BLaER1 treated with 17β-estradiol and CSF1 and Interleukin-3, amounts not matched to agents 10 nM and 100 nM (cell line): Measurements from ENCODE around the gene FH.

ENCODE experiments used
- H3K27ac ChIP-seq, 11 experiments: shearing (Covaris generic); formaldehyde crosslinking; 2 replicates each; pipeline ENCODE4 v1.8.1; 2022
- H3K27me3 ChIP-seq, 11 experiments: shearing (Covaris generic); formaldehyde crosslinking; 2 replicates each; pipeline ENCODE4 v1.8.1; 2022
- H3K36me3 ChIP-seq, 11 experiments: shearing (Covaris generic); formaldehyde crosslinking; 2 replicates each; pipeline ENCODE4 v1.8.1; 2022
- H3K4me1 ChIP-seq, 10 experiments: shearing (Covaris generic); formaldehyde crosslinking; 2 replicates each; pipeline ENCODE4 v1.8.1; 2022
- H3K4me2 ChIP-seq, 11 experiments: shearing (Covaris generic); formaldehyde crosslinking; 2 replicates each; pipeline ENCODE4 v1.8.1; 2022
- H3K4me3 ChIP-seq, 10 experiments: shearing (Covaris generic); formaldehyde crosslinking; 2 replicates each; pipeline ENCODE4 v1.8.1; 2022
- H3K9ac ChIP-seq, 11 experiments: shearing (Covaris generic); formaldehyde crosslinking; 2 replicates each; pipeline ENCODE4 v1.8.1; 2022
- H3K9me3 ChIP-seq, 11 experiments: shearing (Covaris generic); formaldehyde crosslinking; replicated peaks in 1 of 11; 2 replicates each; pipeline ENCODE4 v1.8.1; 2022
- H4K20me1 ChIP-seq, 11 experiments: shearing (Covaris generic); formaldehyde crosslinking; 2 replicates each; pipeline ENCODE4 v1.8.1; 2022
- Cebpa-rat ChIP-seq, 11 experiments: shearing (Covaris generic); IDR thresholded peaks; 2 replicates each; pipeline ENCODE4 v1.8.1; 2022

Gene FH

GRCh38 chr1:241519308-241520079, at the start of gene FH:
Gene FH, minus strand, starts transcription at chr1:241519755. Its CDS starts 33 bp downstream, at chr1:241519722.
- peaks cover 14 to 28% (median 25%) of the 10 kb centered on the region in 11 experiments for H3K36me3 ChIP-seq
- peak within 1 kb of the TSS; percentile 62 to 96 (median 91) for H3K27ac ChIP-seq

GRCh38 chr1:241560849-241561187, 41.3 kb upstream of the FH start:
- no peak overlapping the region for H3K9ac ChIP-seq
- H3K27me3 ChIP-seq = no peaks in the 10 kb centered on the region
- H3K4me3 ChIP-seq = no peak overlapping the region
- peaks cover 0 to 11% (median 5%) of the 10 kb centered on the region in 10 experiments; a peak in 6 of 20 replicates for H3K4me1 ChIP-seq
- peak overlapping the region in 7 of 11 experiments; percentile 8 to 43 (median 15); a peak in 7 of 22 replicates for H3K4me2 ChIP-seq
- peaks cover 0 to 9% (median 0%) of the 10 kb centered on the region in 11 experiments; a peak in 2 of 22 replicates for H3K9me3 ChIP-seq
- TF ChIP-seq Cebpa-rat (IDR thresholded peaks at IDR 0.05) = no peak
- H3K27ac ChIP-seq = peak overlapping the region in 4 of 11 experiments; percentile 3 to 45 (median 20); a peak in 4 of 22 replicates
- peaks cover 5 to 71% (median 29%) of the 10 kb centered on the region in 11 experiments; a peak in 19 of 22 replicates for H3K36me3 ChIP-seq
- no peaks in the 10 kb centered on the region for H4K20me1 ChIP-seq

More at GRCh38 chr1:241519308-241520079, at the start of gene FH:
- no peaks in the 10 kb centered on the region for H3K27me3 ChIP-seq
- peaks cover 0 to 5% (median 4%) of the 10 kb centered on the region in 11 experiments; a peak in 4 of 22 replicates for H3K9me3 ChIP-seq
- peak within 1 kb of the TSS; percentile 78 to 96 (median 83) for H3K4me2 ChIP-seq
- TF ChIP-seq Cebpa-rat (IDR thresholded peaks at IDR 0.05) = no peak
- H3K9ac ChIP-seq = peak within 1 kb of the TSS; percentile 89 to 97 (median 94)
- peaks cover 5 to 22% (median 13%) of the 10 kb centered on the region in 10 experiments; a peak in 19 of 20 replicates for H3K4me1 ChIP-seq
- peaks cover 0 to 43% (median 10%) of the 10 kb centered on the region in 11 experiments; a peak in 8 of 22 replicates for H4K20me1 ChIP-seq
- peak within 1 kb of the TSS; percentile 83 to 99 (median 92) for H3K4me3 ChIP-seq

GRCh38 chr1:241560146-241560848, 40.7 kb upstream of the FH start:
- H3K36me3 ChIP-seq = peaks cover 5 to 70% (median 29%) of the 10 kb centered on the region in 11 experiments; a peak in 19 of 22 replicates
- peaks cover 0 to 9% (median 0%) of the 10 kb centered on the region in 11 experiments; a peak in 2 of 22 replicates for H3K9me3 ChIP-seq

GRCh38 chr1:241557551-241558193, 38.1 kb upstream of the FH start:
- no peak overlapping the region for H3K4me3 ChIP-seq
- TF ChIP-seq Cebpa-rat (IDR thresholded peaks at IDR 0.05) = no peak

More at GRCh38 chr1:241560146-241560848, 40.7 kb upstream of the FH start:
- no peak for TF ChIP-seq Cebpa-rat (IDR thresholded peaks at IDR 0.05)
- Histone ChIP-seq H3K27me3 (no peaks in the 10 kb centered on the region), H3K9ac (no peak overlapping the region), H4K20me1 (no peaks in the 10 kb centered on the region), H3K4me3 (no peak overlapping the region), H3K27ac (peak overlapping the region in 3 of 11 experiments; percentile 9 to 45 (median 32); a peak in 3 of 22 replicates), H3K4me1 (peaks cover 0 to 11% (median 5%) of the 10 kb centered on the region in 10 experiments; a peak in 6 of 20 replicates), H3K4me2 (peak overlapping the region in 7 of 11 experiments; percentile 8 to 43 (median 15); a peak in 8 of 22 replicates)

GRCh38 chr1:241557031-241557430, 37.5 kb upstream of the FH start:
- Histone ChIP-seq H3K4me3 (no peak overlapping the region), H3K9me3 (peaks cover 0 to 6% (median 0%) of the 10 kb centered on the region in 11 experiments; a peak in 4 of 22 replicates), H3K4me2 (no peak overlapping the region), H3K9ac (no peak overlapping the region), H3K27me3 (no peaks in the 10 kb centered on the region), H3K4me1 (peaks cover 23 to 35% (median 25%) of the 10 kb centered on the region in 10 experiments), H3K36me3 (peaks cover under 1 to 46% (median 18%) of the 10 kb centered on the region in 11 experiments; a peak in 19 of 22 replicates), H3K27ac (no peak overlapping the region), H4K20me1 (no peaks in the 10 kb centered on the region)
- no peak for TF ChIP-seq Cebpa-rat (IDR thresholded peaks at IDR 0.05)

More at GRCh38 chr1:241557551-241558193, 38.1 kb upstream of the FH start:
- Histone ChIP-seq H3K9me3 (peaks cover 0 to 12% (median 0%) of the 10 kb centered on the region in 11 experiments; a peak in 4 of 22 replicates), H3K9ac (no peak overlapping the region), H3K4me2 (no peak overlapping the region), H3K27me3 (no peaks in the 10 kb centered on the region), H3K4me1 (peaks cover 16 to 29% (median 19%) of the 10 kb centered on the region in 10 experiments; a peak in 19 of 20 replicates), H4K20me1 (no peaks in the 10 kb centered on the region), H3K27ac (no peak overlapping the region), H3K36me3 (peaks cover 5 to 53% (median 25%) of the 10 kb centered on the region in 11 experiments; a peak in 18 of 22 replicates)

- TF ChIP-seq Cebpa-rat (IDR thresholded peaks at IDR 0.05) = no peak
- peaks cover 28 to 41% (median 38%) of the 10 kb centered on the region in 10 experiments for H3K4me1 ChIP-seq
- no peak overlapping the region for H3K9ac ChIP-seq
- H3K9me3 ChIP-seq = peaks cover 0 to 5% (median 0%) of the 10 kb centered on the region in 11 experiments; a peak in 3 of 22 replicates
- H3K36me3 ChIP-seq = peaks cover 0 to 31% (median 10%) of the 10 kb centered on the region in 11 experiments; a peak in 17 of 22 replicates
- no peak overlapping the region for H3K27ac ChIP-seq
- H3K27me3 ChIP-seq = no peaks in the 10 kb centered on the region
- H3K4me2 ChIP-seq = no peak overlapping the region
- no peak overlapping the region for H3K4me3 ChIP-seq
- no peaks in the 10 kb centered on the region for H4K20me1 ChIP-seq
Measured at GRCh38 chr1:241555526-241555925, 36.0 kb upstream of the FH start.

- Histone ChIP-seq H3K4me3 (no peak overlapping the region), H4K20me1 (no peaks in the 10 kb centered on the region), H3K9ac (no peak overlapping the region), H3K27me3 (no peaks in the 10 kb centered on the region), H3K36me3 (peaks cover 0 to 30% (median 16%) of the 10 kb centered on the region in 11 experiments; a peak in 17 of 22 replicates), H3K9me3 (peaks cover 0 to 5% (median 0%) of the 10 kb centered on the region in 11 experiments; a peak in 5 of 22 replicates), H3K4me2 (peak overlapping the region in 10 of 11 experiments; percentile 16 to 96 (median 36); a peak in 16 of 22 replicates), H3K4me1 (peaks cover 30 to 45% (median 40%) of the 10 kb centered on the region in 10 experiments), H3K27ac (peak overlapping the region in 6 of 11 experiments; percentile 11 to 32 (median 20); a peak in 5 of 22 replicates)
- TF ChIP-seq Cebpa-rat (IDR thresholded peaks at IDR 0.05) = no peak
Measured at GRCh38 chr1:241553886-241554592, 34.5 kb upstream of the FH start.
